Hypothalamus (tissue), 51 donors: Measurements from ENCODE around the gene TGFB3.
"Not testable (repeated sequence)": the region's sequence is repeated elsewhere in the genome, so short reads cannot be mapped to it uniquely, and the experiment has no call there.

Experiments used
- DNase-seq, 51 donors: peaks; one replicate each; lab custom pipeline; 2025; lab: John Stamatoyannopoulos, UW

TGFB3 gene

GRCh38 chr14:75981426-75982265 is at the start of gene TGFB3:
TGFB3 (minus strand) TSS chr14:75981995; CDS start chr14:75980893, 1,102 bp downstream.
- DNase-seq = peak in 42 of 51 donors; percentile 19 to 91 (median 61)

GRCh38 chr14:76024211-76024907 is 42.6 kb upstream of the TGFB3 start:
- DNase-seq = no peak

- no peak for DNase-seq
Measured at GRCh38 chr14:76023757-76024156, 42.0 kb upstream of the TGFB3 start.

GRCh38 chr14:76022991-76023390 is 41.2 kb upstream of the TGFB3 start:
- no peak for DNase-seq

- no peak for DNase-seq
Measured at GRCh38 chr14:76019676-76020075, 37.9 kb upstream of the TGFB3 start.

DNA sequence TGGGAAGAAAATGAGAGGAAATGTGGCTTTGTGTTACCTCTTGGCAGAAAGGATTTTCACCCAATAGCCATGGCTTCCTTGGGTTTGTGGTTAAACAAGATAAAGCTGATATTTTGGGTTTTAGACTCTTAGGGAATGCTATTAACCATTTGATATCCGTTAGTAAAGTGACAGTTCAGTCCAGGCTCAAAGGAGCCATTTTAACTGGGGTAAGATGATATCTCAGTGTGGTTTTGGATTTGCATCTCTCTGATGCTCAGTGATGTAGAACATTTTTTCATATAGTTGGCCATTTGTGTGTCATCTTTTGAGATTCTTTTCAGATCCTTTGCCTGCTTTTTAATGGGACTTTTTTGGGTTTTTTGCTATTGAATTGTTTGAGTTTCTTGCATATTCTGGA is 33.9 kb upstream of the TGFB3 start:
- DNase-seq = no peak

DNA sequence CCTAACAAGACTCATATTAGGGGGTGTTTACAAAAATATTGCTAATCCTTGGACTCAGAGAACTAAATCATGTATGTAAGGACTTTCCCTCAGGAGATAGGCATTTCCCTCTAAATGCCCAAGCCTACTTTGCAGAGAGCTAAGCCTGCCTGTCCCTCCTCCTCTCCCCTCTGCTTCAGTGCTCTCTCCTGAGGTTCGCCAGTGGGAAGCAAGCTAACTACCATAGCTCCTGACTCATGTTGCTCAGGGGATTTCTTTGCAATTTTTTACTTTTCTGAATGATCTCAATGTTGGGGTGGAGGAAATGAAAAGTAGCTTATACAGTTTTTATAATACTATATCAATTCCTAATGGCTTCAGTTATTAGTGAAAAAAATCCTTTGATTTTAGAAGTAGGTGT is 33.4 kb upstream of the TGFB3 start:
- DNase-seq = no peak

GRCh38 chr14:76012354-76012753 is 30.6 kb upstream of the TGFB3 start:
- DNase-seq = peak in 2 of 51 donors; percentile 9 to 35

GRCh38 chr14:76011930-76012329 is 30.1 kb upstream of the TGFB3 start:
- DNase-seq = no peak

DNA sequence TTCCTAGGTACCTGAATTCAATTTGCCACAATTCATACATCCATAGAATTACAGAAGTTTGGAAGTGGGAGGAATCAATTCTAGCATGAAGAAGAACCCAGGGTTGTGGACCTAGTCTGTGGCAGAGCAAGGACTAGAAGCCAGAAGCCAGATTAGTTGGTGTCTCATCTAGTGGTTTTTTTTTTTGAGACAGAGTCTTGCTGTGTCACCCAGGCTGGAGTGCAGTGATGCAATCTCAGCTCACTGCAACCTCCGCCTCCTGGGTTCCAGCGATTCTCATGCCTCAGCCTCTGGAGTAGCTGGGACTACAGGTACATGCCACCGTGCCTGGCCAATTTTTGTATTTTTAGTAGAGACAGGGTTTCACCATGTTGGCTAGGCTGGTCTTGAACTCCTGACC is 27.8 kb upstream of the TGFB3 start:
- DNase-seq = not testable (repeated sequence)

GRCh38 chr14:76007852-76008251 is 26.1 kb upstream of the TGFB3 start:
- no peak for DNase-seq

- no peak for DNase-seq
Measured at GRCh38 chr14:76007379-76007778, 25.6 kb upstream of the TGFB3 start.

DNA sequence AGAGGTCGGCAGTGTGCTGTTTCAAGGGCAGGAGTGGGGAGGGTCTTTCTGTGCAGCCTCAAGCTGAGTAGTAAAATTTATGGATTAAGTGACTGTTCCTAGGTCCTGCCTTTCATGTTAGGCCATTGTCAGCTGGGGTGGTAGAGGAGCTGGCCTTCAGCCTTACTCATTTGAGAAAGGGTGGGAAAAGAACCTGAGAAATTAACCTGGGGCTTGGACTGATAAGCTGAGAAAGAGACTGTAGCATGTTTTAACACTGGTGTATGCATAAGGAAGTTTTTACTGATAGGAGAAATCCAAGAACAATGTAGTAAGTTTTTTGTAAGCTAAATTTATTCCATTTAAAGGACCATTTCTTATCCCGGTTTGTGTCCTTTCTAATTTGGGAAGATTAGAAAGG is 24.5 kb upstream of the TGFB3 start:
- no peak for DNase-seq

GRCh38 chr14:76002383-76002782 is 20.6 kb upstream of the TGFB3 start:
- DNase-seq = no peak

GRCh38 chr14:75999511-76000190 is 17.9 kb upstream of the TGFB3 start:
- peak in 2 of 51 donors; percentile 24 to 35 for DNase-seq

DNA sequence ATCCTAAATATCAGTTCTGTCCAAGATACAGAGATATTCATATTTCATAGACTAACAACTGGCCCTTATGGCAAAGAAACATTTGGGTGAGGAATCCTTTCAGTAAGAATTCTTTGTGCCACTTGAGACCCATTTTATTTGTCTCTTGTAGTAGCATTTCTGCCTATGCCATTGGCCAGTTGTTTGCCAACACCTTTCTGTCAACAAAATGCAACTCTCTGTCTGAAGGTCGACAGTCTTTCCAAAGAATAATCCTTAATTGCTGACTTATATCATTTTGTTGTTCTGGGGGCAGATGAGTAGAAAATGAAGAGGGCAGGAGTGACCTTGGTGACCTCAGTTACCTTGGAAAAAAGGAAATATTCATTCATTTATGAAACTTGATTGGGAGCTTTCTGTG is 14.7 kb upstream of the TGFB3 start:
- no peak for DNase-seq

DNA sequence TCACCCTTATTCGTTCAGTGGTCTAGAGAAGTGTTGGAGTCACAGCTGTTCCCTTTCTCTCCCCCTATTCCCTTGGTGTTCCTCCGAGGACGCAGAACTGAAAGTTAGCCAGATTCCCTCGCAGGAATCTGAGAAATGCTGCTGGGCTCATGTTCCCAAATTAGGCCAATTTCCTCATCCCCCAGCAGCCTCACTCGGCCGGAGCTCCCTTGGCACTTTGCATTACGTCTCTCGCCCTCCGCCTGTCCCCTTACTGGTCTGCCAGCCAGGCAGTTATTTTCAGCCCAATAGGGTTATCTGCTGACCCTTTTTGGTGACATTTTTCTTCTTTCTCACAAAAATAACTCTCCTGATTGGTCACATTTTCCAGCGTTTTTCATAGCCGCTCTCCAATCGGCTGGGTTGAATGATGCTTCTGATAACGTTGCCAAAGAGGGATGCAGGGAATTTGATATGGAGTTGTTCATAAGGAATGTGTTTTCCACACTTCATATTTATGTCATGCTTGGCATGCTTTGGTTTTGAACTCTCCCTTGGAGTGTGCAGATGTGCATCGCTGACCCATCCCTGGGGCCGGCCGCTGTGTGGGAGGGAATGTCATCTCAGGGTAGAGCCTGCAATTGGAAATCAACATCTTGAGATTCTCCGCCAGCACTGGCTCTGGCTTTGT is 13.7 kb upstream of the TGFB3 start:
- peak in 1 of 51 donors; percentile 31 for DNase-seq

- no peak for DNase-seq
Measured at GRCh38 chr14:75993567-75994041, 11.8 kb upstream of the TGFB3 start.

DNA sequence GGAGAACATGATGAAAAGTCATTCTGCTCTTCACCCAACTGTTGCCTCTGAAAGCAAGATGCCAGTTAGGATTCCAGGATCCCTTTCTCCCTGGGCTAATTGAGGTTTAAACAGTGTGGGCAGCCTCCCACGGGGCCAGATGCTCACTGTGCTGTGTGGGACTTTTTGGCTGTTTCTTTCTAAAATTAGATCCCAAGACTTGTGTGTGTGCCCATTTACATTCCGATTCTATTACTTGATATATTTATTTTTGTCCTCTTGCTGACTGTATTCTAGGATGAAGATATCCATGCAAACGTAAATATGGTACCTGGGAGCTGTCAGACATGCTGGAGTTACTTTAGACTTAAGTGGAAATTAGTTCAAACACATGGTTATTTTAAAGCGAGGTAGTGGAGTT is 10.0 kb upstream of the TGFB3 start:
- DNase-seq = no peak

GRCh38 chr14:75990297-75990696 is 8.5 kb upstream of the TGFB3 start:
- no peak for DNase-seq

DNA sequence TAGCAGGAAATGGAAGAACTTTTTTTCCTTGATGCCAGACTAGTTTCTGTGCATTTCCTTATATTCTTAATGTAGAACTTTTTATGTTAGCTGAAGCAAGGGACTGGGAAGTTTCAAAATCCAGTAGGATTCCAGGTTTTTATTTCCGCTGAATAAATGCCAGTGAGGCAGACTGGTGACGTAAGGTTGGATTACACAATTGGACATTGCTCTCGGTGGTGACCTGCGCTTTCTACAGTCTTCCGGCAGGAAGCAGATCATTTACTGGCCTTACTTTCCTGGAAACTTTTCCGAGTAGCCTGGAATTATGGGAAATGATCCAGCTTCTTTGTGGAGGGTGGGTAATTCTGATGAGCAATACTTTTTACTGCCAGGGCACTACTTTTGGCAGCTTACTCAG is 7.3 kb upstream of the TGFB3 start:
- DNase-seq = no peak
